ENCODE results near the gene CFAP299.

- no peak for TF ChIP-seq PHF8 (conservative IDR thresholded peaks at IDR 0.05; ENCODE audit: low read depth, low read length)
- TF ChIP-seq ZNF274 (IDR thresholded peaks at IDR 0.05; ENCODE audit: borderline replicate concordance, extremely low read depth, low read length) = no peak
Observed at GRCh38 chr4:80538276-80538926, 202.9 kb downstream of the CFAP299 start.
